GM19463 (cell line): ENCODE measurements around the gene PRAC2.
"Not testable (repeated sequence)": the region's sequence is repeated elsewhere in the genome, so short reads cannot be mapped to it uniquely, and the experiment has no call there.

Experiments used
- ATAC-seq: cut with Tn5 transposase; IDR thresholded peaks from one replicate; pipeline ENCODE4 v1.9.1; 2021; ENCODE audit warnings: mild to moderate bottlenecking, moderate library complexity; ENCODE audit not compliant: unreplicated experiment

Gene PRAC2

DNA sequence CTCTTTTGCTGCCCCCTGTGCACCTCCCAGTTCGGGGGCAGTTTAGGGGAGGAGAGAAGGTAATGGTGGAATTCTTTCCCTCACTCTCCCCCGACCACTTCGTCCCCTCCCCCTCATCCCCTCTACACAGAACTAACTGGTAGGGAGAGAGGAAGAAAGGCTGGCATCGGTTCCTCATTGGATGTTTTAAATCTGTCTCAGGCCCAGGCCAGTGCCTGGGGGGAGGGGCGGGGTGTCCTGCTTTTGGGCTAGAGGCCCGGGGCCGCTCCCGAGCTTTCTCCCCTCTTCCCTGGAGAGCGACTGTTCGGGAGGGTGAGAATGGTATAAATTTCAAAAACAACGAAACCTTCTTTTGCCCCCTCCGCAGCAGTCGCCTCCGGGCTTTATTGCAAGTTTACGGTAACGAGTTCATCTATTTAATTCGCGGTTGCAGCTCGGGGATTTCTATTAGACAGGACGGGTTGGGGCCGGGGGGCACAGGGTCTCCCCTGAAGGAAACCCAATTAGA is at the start of gene PRAC2:
TSS of gene PRAC2 (plus strand) at position 271 of the 508 bp plus-strand sequence. CDS start 1,226 bp downstream, outside the sequence.
- ATAC-seq, result no peak

GRCh38 chr17:48676963-48677558 is 45.9 kb upstream of the PRAC2 start:
- no peak for ATAC-seq

DNA sequence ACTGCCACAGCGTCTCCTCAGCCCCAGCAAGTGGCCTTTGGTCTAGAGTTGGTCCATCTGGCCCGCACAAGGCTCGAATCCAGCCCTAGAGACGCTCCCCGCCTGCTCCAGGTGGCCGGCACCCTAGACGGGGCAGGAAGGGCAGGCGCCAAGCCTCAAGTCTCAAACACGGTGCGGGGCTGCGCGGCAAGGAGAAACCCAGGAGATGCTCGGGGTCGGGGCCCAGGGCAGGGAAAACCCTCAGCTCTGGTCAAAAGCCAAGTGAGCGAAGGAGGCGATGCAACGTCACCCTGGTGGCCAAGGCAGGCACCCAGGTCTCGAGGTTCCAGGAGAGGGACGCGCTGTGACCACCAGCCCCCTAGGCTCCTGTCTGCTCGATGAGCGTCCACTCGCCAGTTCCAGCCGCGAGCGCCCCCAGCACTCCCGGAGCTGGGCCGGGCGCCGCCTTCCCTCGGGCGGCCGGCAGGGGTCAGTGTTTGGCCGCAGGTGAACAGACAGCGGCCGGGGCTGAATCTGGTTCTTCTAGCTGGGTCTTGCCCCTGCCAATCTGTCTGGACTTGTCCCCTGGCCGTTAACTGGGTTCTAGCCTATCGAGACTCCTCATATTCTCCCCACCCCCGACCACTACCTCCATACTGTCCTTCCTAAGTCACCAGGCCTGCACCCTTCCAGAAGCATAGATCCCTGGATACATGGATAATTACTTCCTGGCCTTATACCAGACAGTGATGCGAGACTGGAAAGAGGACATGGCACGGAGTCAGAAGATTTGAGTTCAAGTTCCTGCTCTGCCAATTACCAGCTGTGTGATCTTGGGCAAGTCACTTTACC is 44.6 kb upstream of the PRAC2 start:
- ATAC-seq, result peak; percentile 58

DNA sequence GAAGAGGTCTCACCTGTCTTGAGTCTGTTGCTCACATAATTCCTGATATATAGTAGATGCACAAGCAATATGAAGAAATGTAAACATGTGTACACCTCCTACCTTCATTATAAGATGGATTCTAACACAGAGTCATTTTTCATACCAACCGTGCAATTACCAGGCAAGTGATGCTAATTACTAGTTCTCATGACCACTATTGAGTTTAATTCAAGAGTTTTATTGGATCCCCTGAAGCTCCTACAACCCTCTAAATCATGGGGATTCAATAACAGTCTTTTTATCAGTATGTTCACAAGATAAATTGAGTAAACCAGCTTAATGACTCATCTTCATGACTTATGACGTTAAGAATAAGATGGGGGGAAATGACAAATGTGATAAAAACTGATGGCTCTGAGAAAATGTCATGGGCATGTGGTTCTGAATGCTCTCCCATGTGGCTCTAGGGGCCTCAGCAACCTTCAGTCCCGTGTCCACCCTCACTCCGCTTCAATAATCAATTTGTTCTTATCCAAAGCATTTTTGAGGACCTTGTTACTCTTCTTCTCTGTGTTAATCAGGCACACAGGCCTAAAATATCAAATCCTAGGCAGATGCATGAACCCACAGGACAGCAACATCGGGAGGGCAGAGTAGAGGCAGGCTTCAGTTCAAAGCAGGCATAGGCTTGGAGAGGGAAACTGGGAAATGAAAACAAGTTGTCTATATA is 43.4 kb upstream of the PRAC2 start:
- ATAC-seq, result no peak

- ATAC-seq, result no peak
Observed at GRCh38 chr17:48681609-48682008, 41.4 kb upstream of the PRAC2 start.

DNA sequence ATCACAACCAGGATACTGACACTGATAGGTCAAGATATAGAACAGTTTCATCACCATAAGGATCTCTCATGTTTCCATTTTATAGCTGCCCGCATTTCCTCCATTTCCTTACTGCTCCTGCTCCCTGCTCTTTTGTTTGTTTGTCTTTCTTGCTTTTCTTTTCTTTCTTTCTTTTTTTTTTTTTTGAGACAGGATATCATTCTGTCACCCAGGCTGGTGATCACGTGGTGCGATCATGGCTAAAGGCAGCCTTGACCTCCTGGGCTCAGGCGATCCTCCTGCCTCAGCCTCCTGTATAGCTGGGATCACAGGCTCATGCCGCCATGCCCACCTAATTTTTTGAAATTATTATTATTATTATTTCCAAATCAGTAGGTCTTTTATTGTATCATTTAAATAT is 32.3 kb upstream of the PRAC2 start:
- ATAC-seq, result no peak

DNA sequence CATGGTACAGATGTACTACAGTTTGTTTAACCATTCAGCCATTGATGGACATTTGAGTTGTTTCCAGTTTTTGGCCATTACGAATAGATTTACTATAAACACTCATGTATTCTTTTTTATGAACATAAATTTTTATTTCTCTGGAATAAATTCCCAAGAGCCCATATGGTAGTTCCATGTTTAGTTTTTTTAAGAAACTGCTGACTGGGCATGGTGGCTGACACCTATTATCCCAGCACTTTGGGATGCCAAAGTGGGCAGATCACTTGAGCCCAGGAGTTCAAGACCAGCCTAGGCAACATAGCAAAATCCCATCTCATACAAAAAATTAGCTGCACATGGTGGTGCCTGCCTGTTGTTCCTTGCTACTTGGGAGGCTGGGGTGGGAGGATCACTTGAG is 30.9 kb upstream of the PRAC2 start:
- ATAC-seq, result no peak

DNA sequence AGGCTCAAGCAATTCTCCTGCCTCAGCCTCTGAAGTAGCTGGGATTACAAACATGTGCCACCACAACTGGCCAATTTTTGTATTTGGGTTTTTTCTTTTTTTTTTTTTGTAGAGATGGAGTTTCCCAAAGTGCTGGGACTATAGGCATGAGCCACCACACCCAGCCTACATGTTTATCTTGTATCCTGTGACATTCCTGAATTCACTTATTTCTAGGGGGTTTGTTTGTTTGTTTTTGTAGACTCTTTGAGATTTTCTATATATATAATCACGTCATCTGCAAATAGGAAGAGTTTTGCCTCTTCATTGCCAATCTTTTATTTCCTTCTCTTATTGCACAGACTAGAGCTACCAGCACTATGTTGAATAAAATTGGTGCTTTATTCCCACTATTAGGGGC is 29.8 kb upstream of the PRAC2 start:
- no peak for ATAC-seq

DNA sequence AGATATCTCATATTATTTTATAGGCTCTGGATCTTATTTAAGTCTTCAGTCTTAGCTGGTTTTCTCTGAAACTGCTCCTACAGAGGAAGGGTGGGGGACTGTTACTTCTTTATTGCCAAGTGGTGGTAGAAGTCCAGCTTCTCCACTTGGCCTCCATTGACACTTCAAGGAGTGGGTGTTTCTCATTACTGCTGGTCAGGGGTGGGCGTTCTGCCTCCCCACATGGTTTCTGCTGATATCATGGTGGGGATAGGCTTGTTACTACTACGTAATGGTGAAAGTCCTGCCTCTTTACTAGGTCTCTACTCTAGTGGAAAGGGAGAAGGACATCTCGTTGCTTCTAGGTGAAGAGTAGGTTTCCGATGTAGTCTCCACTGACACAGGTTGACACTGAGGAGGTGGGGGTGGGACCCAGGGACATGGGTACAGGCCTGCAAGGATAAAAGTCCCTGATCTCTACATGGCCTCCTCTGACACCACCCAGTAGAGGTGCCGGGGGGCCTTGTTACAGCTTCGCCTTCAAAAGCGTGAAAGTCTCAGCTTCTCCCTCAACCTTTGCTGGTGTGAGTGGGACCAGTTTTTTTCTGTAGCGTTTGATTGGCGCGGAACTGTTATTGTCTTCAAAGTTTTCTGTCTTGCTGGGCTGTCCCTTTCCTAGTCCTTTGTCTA is 21.0 kb upstream of the PRAC2 start:
- ATAC-seq, result no peak

DNA sequence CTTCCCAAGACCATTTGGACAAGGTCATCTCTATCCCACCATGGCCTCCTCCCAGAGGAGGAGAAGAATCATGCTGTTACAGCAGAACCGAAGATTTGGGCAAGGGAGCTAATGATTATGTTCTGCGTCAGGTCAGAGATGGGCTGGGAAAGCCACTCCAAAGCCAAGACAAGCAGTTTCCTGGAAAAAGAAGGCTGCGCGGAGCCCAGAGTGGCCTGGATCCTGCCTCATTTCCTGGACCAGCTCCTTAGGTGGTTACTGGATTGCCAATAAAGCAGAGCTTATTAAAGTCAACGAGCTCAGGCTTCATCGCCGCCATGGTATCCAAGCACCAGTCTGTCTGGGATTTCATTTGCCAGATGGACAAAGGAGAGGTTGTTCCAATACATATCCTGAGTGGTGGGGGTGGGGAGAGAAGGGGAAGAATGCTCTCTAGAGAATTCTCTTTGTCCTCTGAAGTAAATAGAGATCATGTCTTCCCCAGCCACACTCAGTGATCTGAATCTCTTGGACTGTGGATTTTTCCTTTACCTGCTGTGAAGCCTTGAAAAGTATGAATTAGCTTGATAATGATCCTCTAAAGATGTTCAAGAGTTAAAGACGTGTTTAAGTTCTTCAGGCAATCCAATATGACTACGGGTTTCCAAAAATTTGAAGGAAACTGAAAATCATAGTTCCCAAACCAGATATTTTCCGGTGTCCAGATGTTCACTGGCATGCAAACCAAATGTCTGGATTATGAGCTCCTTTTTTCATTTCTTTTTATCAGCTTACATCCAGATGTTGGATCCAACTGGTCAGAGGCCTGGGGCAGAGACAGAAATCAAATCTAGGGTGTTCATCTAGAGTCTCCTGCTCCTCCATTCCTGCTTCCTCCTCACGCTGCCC is 18.4 kb upstream of the PRAC2 start:
- no peak for ATAC-seq

DNA sequence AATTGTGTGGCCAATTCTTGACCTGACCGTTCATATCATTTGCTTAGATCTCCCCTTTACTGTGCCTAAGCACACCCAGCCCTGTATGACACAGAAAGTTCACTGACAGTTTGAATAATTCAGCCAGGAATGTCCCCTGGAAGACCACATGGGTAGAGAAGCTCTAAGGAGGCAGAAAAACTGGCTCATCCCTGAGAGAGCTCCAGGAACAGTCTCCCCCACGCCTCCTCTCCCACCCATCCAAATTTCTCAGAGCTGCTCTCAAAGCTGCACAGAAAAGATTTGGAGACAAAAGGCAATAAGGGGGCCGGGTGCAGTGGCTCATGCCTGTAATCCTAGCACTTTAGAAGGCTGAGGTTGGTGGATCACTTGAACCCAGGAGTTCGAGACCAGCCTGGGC is 11.9 kb upstream of the PRAC2 start:
- no peak for ATAC-seq

GRCh38 chr17:48715496-48716399 is 7.2 kb upstream of the PRAC2 start:
- no peak for ATAC-seq

- not testable (repeated sequence) for ATAC-seq
Observed at GRCh38 chr17:48716549-48716948, 6.4 kb upstream of the PRAC2 start.

DNA sequence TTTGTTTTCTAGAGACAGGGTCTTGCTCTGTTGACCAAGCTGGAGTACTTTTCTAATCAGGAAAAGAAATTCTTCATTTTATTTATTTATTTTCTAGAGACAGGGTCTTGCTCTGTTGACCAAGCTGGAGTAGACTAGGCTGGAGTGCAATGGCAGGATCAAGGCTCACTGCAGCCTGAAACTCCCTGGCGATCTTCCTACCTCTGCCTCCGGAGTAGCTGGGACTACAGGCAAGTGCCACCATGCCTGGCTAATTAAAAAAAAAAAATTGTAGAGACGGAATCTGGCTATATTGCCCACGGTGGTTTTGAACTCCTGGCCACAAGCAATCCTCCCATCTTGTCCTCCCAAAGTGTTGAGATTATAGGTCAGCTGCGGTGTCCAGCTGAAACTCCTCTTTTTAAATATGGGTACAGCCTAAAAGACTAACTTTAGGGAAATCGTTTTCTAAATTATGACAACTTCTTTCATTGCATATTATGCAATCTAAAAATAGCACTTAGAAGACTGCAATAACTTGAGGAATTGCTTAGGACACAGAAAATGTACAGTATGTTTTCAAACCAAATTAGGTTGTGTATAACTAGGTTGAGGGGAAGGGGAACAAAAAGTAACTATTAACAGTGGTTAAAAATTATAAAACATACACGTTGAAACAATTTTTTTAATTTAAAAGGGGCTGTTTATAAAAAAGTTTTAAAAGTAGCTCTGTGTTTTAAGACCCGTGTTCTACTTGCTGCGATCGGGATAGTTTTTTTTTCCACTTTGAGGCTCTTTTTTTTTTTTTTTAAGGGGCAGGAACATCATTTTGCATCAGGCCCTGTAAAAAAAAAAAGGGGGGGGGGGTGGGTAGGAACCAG is 5.4 kb upstream of the PRAC2 start:
- ATAC-seq, result no peak

GRCh38 chr17:48718227-48718760 is 4.7 kb upstream of the PRAC2 start:
- no peak for ATAC-seq

DNA sequence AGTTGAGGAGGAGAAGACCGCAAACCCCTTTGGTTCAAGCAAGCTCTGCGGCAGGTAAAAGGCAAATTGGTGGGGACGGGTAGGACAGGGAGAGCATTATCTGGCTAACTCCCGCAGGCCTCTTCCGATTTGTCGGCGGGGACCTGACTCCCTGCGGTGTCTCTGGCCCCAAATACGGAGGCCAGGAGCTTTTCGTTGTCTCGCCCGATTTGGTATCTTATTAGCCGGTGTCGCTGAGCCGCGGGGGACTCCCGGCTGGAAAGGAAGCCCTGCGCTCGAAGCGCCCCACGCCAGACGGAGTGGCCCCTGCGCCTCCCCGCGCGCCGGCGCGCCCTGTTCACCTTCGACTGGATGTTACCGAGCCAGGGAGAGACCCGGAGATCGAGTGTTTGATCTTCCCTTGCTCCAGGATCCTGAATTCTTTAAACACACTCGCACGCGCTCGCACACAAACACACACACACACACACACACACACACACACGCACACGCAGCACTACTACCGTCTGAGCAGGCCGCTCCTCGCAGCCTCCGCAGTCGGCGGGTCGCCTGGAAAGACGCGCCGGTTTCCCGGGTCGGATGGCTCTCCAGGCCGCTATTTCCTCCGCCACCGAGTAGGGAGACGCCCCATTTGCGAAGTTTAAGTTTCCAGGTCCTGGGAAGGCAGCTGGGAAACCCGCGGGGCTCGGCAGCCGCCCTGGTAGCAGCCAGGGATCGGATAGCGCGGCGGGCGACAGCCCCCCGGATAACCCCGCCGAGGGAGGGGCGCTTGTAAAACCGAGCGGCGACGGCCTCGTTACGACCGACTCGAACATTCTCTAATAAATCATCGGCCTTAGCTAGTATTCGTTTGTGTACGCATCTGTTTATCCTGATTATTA is 4.0 kb upstream of the PRAC2 start:
- no peak for ATAC-seq
